K562 (cell line): ENCODE data around the gene WIPF3. TPM values are rescaled to one million over a fixed set of nuclear protein-coding genes. Genes with fewer than 3 reads are reported as not detected.

Experiments
- ATAC-seq: fragments of 200-7000 bp; cut with Tn5 transposase; 3 replicates; pipeline ENCODE4 v1.9.1; 2020; ENCODE audit warnings: moderate library complexity
- BruUV-seq: library from RNA; stranded (reverse); fragments of 400-500 nt; replicated peaks from 2 replicates; lab custom pipeline; 2021; lab: Mats Ljungman, UMichigan
- CTCF ChIA-PET: fragments of 300-600 bp; formaldehyde crosslinking; extraction: SDS; loops from one replicate; lab custom pipeline; 2021; ENCODE audit warnings: low intra/inter-chr PET ratio; lab: Yijun Ruan, JAX
- POLR2A ChIA-PET: fragments of 300-600, 350-650 bp; sonication (Branson Sonifier 250); formaldehyde crosslinking; extraction: SDS; loops from one replicate; lab custom pipeline; 2021; ENCODE audit warnings: antibody characterized with exemption, inconsistent platforms; lab: Yijun Ruan, JAX
- DNase-seq, 4 experiments: peaks; one replicate each; pipeline versions ENCODE4 v3.0.0 to v3.0.0-alpha.2; 2011 to 2018; ENCODE audit warnings: low spot score in 3 of 4, mixed read lengths in 3 of 4; ENCODE audit errors: extremely low read depth in 1 of 4
- FAIRE-seq: peaks from 2 replicates; lab custom pipeline; 2011; peaks lifted over from hg19 to GRCh38; lab: Jason Lieb, UNC
- H2AFZ ChIP-seq: 2 replicates; pipeline ENCODE4 v1.6.0; 2011; ENCODE audit warnings: low read depth, low read length, control low read depth, inconsistent platforms
- H3K27ac ChIP-seq: fragments of 200-600 bp; 3 replicates; pipeline ENCODE4 v1.8.0; 2011; ENCODE audit warnings: low read depth, mild to moderate bottlenecking, control low read depth, inconsistent platforms, low read length, moderate library complexity, mixed read lengths; ENCODE audit errors: extremely low read depth
- H3K27me3 ChIP-seq, 2 experiments: fragments of 300-600 bp in 1 of 2; 2 replicates in 1 of 2; 3 replicates in 1 of 2; pipeline versions ENCODE4 v1.6.0 to v1.8.0; 2011; ENCODE audit warnings: inconsistent platforms in 2 of 2, low read length in 2 of 2, mild to moderate bottlenecking in 1 of 2, mixed read lengths in 1 of 2, moderate library complexity in 1 of 2; ENCODE audit not compliant: control insufficient read depth in 2 of 2, insufficient read depth in 2 of 2
- H3K36me3 ChIP-seq: fragments of 300-600 bp; 3 replicates; pipeline ENCODE4 v1.8.0; 2011; ENCODE audit warnings: mild to moderate bottlenecking, low read length, inconsistent platforms; ENCODE audit not compliant: control insufficient read depth, insufficient read depth
- H3K4me1 ChIP-seq, 2 experiments: fragments of 200-600 bp in 1 of 2; replicated peaks in 1 of 2; 2 replicates in 1 of 2; 3 replicates in 1 of 2; pipeline versions ENCODE4 v1.5.1 to v1.8.0; 2011; ENCODE audit warnings: inconsistent platforms in 2 of 2, low read length in 2 of 2, mild to moderate bottlenecking in 1 of 2, mixed read lengths in 1 of 2, moderate library complexity in 1 of 2; ENCODE audit not compliant: control insufficient read depth in 2 of 2, insufficient read depth in 2 of 2
- H3K4me2 ChIP-seq: 2 replicates; pipeline ENCODE4 v1.6.1; 2011; ENCODE audit warnings: low read length, control low read depth, inconsistent platforms, mixed read lengths; ENCODE audit not compliant: insufficient read depth
- H3K4me3 ChIP-seq: fragments of 200-600 bp; sonication (generic), shearing (Covaris generic); 2 replicates; pipeline ENCODE4 v1.5.1; 2016; ENCODE audit warnings: control low read depth, inconsistent platforms
- H3K79me2 ChIP-seq: fragments of 200-600 bp; 3 replicates; pipeline ENCODE4 v1.8.0; 2011; ENCODE audit warnings: low read length, inconsistent platforms; ENCODE audit not compliant: control insufficient read depth, insufficient read depth
- H3K9ac ChIP-seq, 2 experiments: 2 replicates each; pipeline versions ENCODE4 v1.6.0 to v1.6.1; 2011; ENCODE audit warnings: low read depth in 2 of 2, low read length in 2 of 2, control low read depth in 1 of 2, inconsistent platforms in 1 of 2, mild to moderate bottlenecking in 1 of 2, mixed read lengths in 1 of 2; ENCODE audit not compliant: insufficient read depth in 1 of 2
- H3K9me1 ChIP-seq: one replicate; pipeline ENCODE4 v1.6.0; 2011; ENCODE audit warnings: inconsistent platforms, mild to moderate bottlenecking, low read length, moderate library complexity; ENCODE audit not compliant: control insufficient read depth, insufficient read depth
- H3K9me3 ChIP-seq: replicated peaks from 2 replicates; pipeline ENCODE4 v1.5.1; 2011; ENCODE audit warnings: low read depth, low read length, inconsistent platforms; ENCODE audit not compliant: control insufficient read depth, insufficient read depth
- H4K20me1 ChIP-seq: replicated peaks from 2 replicates; pipeline ENCODE4 v1.6.1; 2011; ENCODE audit warnings: low read length, inconsistent platforms, mixed read lengths; ENCODE audit not compliant: control insufficient read depth, insufficient read depth
- KDM5B ChIP-seq: fragments of 200-600 bp; sonication (generic); IDR thresholded peaks from 2 replicates; pipeline ENCODE4 v1.6.1; 2012; ENCODE audit warnings: low read depth, mild to moderate bottlenecking, moderate library complexity, low read length, control low read depth, inconsistent platforms; ENCODE audit not compliant: insufficient replicate concordance
- RAD21 ChIP-seq, 2 experiments: fragments of 250-450 bp in 1 of 2; fragments of 450-650 bp in 1 of 2; sonication (Bioruptor Pico) in 1 of 2; formaldehyde crosslinking in 1 of 2; IDR thresholded peaks in 1 of 2; conservative IDR thresholded peaks in 1 of 2; 2 replicates each; pipeline versions ENCODE4 v1.4.0 to v1.8.0; 2020 to 2022; ENCODE audit warnings: mild to moderate bottlenecking in 2 of 2, moderate library complexity in 1 of 2
- TBP ChIP-seq: optimal IDR thresholded peaks from 2 replicates; pipeline ENCODE3; 2011; ENCODE audit warnings: low read depth, low read length, improper control_type of control experiment
- TOE1 ChIP-seq, 2 experiments: fragments of 450-650 bp in 1 of 2; sonication (generic) in 1 of 2; formaldehyde crosslinking in 1 of 2; IDR thresholded peaks; 2 replicates each; pipeline versions ENCODE4 v1.7.1 to v1.8.0; 2016 to 2022; ENCODE audit warnings: borderline replicate concordance in 2 of 2, mild to moderate bottlenecking in 2 of 2, antibody characterized with exemption in 1 of 2, inconsistent platforms in 1 of 2, low read depth in 1 of 2, missing genetic modification reagents in 1 of 2, moderate library complexity in 1 of 2
- ZNF766 ChIP-seq: fragments of 200-800 bp; sonication (Bioruptor generic); conservative IDR thresholded peaks from 2 replicates; pipeline ENCODE4 v1.6.1; 2016; ENCODE audit warnings: missing genetic modification characterization, missing compliant biosample characterization
- WGBS: fragments of 100-300 bp; shearing (Covaris generic); methylation state at CpG from one replicate; pipeline ENCODE4 v1.1.6; 2016; ENCODE audit warnings: low coverage, mixed read lengths; ENCODE audit not compliant: insufficient coverage; ENCODE audit errors: missing lambda C conversion rate; 5-methylcytosine and 5-hydroxymethylcytosine counted together
- in situ Hi-C: fragments of 300-500 bp; cut with MboI; formaldehyde crosslinking; loops from 4 replicates; pipeline ENCODE4 v1.15.0; 2018; ENCODE audit warnings: inconsistent platforms, mixed read lengths
- intact Hi-C: fragments of 100-400 bp; cut with micrococcal nuclease; formaldehyde crosslinking; loops from 2 replicates; pipeline ENCODE4 v1.14.2; 2022
- polyA plus RNA-seq, 8 experiments: library from polyadenylated mRNA; depleted of rRNA in 4 of 8; stranded (reverse) in 5 of 8; unstranded in 3 of 8; fragments of >200 nt; fragmentation: Nextera tagmentation in 2 of 8; fragmentation: Illumina TruSeq in 1 of 8; extraction: Ambion mirVana in 2 of 8; extraction: Trizol in 1 of 8; gene quantifications; 2 replicates each; pipeline versions ENCODE4 v1.2.1 to v1.2.3, GENCODE V29; 2011 to 2014; ENCODE audit warnings: inconsistent platforms in 1 of 8, missing spikeins in 1 of 8
- total RNA-seq, 7 experiments: library from RNA; depleted of rRNA in 6 of 7; stranded (reverse); fragments of >200 nt in 6 of 7; fragmentation: Illumina TruSeq in 2 of 7; extraction: Trizol in 2 of 7; gene quantifications; 2 replicates each; pipeline versions ENCODE4 v1.2.1 to v1.2.3, GENCODE V29; 2011 to 2021; ENCODE audit warnings: low replicate concordance in 1 of 7
- TF ChIP-seq, protein P1 (sequence below): fragments of 250-450 bp; sonication (Bioruptor Pico); IDR thresholded peaks from 2 replicates; pipeline ENCODE4 v1.4.0; 2020; ENCODE audit warnings: borderline replicate concordance
- TF ChIP-seq, protein P2 (sequence below): fragments of 200-800 bp; sonication (Bioruptor generic); IDR thresholded peaks from 2 replicates; pipeline ENCODE4 v1.6.1; 2016; ENCODE audit warnings: missing genetic modification characterization, missing compliant biosample characterization

Gene WIPF3
- total and polyA plus RNA-seq, 9 of the 15 experiments (the other 6 are each of a cell fraction or from before 2014, with no cell fraction given): 0.18 to 3.2 (median 1.7) TPM

DNA sequence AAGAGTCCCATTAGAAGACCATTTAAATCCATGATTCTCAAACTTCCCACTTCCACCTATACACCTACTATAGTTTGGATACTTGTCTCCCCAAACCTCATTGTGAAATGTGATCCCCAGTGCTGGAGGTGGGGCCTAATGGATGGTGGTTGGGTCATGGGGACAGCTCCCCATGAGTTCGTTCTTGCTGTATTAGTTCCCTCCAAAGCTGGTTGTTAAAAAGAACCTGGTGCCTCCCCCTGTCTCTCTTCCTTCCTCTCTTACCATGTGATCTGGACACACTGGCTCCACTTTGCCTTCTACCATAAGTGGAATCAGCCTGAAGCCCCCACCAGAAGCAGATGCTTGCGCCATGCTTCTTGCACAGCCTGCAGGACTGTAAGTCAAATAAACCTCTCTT lies 53.9 kb downstream of the WIPF3 start:
- Histone ChIP-seq H3K9me1 (no peaks in the 10 kb centered on the region), H3K27me3 (no peaks in the 10 kb centered on the region), H3K36me3 (no peaks in the 10 kb centered on the region), H3K4me3 (no peak overlapping the region), H2AFZ (no peak overlapping the region), H3K9ac (no peak overlapping the region), H3K4me2 (no peak overlapping the region), H3K4me1 (no peaks in the 10 kb centered on the region; a peak in 1 of 5 replicates), H3K27ac (no peak overlapping the region), H3K9me3 (no peaks in the 10 kb centered on the region), H4K20me1 (no peaks in the 10 kb centered on the region), H3K79me2 (no peaks in the 10 kb centered on the region)
- ATAC-seq: no peak
- FAIRE-seq: no peak
- ChIA-PET POLR2A (interaction anchor here (1.7 kb wide), 1 partner anchor 11 kb away, joined by 7 read pairs; no protein-coding TSS in a partner anchor), CTCF (no interaction called here)
- intact Hi-C loops: no loop called here
- WGBS: 8% methylated on average over 1 of the region's 2 CpGs
- DNase-seq: no peak
- no TSS peak for BruUV-seq
- in situ Hi-C loops: no loop called here
- TF ChIP-seq ZNF766 (CRISPR knock-in tag) (peak; percentile 56; the same call in 1 of the 2 replicates), KDM5B (no peak)

DNA sequence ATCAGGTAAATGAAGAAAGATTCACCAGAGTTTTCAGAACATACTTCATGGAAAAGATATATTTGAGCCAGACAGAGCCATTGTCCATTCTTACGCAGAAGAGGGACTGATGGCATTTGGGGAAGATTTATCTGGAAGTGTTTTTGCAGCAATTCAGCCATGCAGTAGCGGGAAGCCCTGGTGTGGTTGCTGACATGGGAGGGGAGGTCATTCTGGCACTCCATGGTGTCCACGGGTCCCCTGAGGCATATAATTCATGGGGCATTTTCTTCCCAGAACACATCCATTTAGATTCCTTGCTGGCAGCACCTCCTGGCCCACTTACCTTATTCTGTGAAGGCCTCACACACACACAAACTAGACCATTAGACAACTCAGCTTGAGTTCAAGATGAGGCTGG lies 55.6 kb downstream of the WIPF3 start:
- H3K27me3 ChIP-seq: no peaks in the 10 kb centered on the region
- WGBS: 37% methylated on average over 3 of the region's 3 CpGs
- TF ChIP-seq TBP (no peak), TOE1 (IDR thresholded peaks at IDR 0.05; ENCODE audit: borderline replicate concordance) (no peak), TOE1 (CRISPR knock-in tag; IDR thresholded peaks at IDR 0.05; ENCODE audit: borderline replicate concordance, low read depth) (no peak), RAD21 (CRISPR knock-in tag; conservative IDR thresholded peaks at IDR 0.05 in 1 of 2, IDR thresholded peaks at IDR 0.05 in 1 of 2) (no peak)
- TF ChIP-seq, protein P1, sequence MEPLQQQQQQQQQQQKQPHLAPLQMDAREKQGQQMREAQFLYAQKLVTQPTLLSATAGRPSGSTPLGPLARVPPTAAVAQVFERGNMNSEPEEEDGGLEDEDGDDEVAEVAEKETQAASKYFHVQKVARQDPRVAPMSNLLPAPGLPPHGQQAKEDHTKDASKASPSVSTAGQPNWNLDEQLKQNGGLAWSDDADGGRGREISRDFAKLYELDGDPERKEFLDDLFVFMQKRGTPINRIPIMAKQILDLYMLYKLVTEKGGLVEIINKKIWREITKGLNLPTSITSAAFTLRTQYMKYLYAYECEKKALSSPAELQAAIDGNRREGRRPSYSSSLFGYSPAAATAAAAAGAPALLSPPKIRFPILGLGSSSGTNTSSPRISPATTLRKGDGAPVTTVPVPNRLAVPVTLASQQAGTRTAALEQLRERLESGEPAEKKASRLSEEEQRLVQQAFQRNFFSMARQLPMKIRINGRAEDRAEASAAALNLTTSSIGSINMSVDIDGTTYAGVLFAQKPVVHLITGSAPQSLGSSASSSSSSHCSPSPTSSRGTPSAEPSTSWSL (CRISPR knock-in tag): no peak
- TF ChIP-seq, protein P2, sequence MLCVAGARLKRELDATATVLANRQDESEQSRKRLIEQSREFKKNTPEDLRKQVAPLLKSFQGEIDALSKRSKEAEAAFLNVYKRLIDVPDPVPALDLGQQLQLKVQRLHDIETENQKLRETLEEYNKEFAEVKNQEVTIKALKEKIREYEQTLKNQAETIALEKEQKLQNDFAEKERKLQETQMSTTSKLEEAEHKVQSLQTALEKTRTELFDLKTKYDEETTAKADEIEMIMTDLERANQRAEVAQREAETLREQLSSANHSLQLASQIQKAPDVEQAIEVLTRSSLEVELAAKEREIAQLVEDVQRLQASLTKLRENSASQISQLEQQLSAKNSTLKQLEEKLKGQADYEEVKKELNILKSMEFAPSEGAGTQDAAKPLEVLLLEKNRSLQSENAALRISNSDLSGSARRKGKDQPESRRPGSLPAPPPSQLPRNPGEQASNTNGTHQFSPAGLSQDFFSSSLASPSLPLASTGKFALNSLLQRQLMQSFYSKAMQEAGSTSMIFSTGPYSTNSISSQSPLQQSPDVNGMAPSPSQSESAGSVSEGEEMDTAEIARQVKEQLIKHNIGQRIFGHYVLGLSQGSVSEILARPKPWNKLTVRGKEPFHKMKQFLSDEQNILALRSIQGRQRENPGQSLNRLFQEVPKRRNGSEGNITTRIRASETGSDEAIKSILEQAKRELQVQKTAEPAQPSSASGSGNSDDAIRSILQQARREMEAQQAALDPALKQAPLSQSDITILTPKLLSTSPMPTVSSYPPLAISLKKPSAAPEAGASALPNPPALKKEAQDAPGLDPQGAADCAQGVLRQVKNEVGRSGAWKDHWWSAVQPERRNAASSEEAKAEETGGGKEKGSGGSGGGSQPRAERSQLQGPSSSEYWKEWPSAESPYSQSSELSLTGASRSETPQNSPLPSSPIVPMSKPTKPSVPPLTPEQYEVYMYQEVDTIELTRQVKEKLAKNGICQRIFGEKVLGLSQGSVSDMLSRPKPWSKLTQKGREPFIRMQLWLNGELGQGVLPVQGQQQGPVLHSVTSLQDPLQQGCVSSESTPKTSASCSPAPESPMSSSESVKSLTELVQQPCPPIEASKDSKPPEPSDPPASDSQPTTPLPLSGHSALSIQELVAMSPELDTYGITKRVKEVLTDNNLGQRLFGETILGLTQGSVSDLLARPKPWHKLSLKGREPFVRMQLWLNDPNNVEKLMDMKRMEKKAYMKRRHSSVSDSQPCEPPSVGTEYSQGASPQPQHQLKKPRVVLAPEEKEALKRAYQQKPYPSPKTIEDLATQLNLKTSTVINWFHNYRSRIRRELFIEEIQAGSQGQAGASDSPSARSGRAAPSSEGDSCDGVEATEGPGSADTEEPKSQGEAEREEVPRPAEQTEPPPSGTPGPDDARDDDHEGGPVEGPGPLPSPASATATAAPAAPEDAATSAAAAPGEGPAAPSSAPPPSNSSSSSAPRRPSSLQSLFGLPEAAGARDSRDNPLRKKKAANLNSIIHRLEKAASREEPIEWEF (CRISPR knock-in tag): no peak

More for the DNA sequence above, 55.6 kb downstream of the WIPF3 start:
- no peaks in the 10 kb centered on the region; a peak in 1 of 5 replicates for H3K4me1 ChIP-seq
- no peaks in the 10 kb centered on the region for H3K9me3 ChIP-seq
- ChIA-PET POLR2A (interaction anchor here (1.7 kb wide), 1 partner anchor 9 kb away, joined by 7 read pairs; no protein-coding TSS in a partner anchor), CTCF (no interaction called here)
- no peaks in the 10 kb centered on the region for H4K20me1 ChIP-seq
- H3K9me1 ChIP-seq: no peaks in the 10 kb centered on the region
- no peak overlapping the region for H3K9ac ChIP-seq
- ATAC-seq (no peak), FAIRE-seq (no peak), DNase-seq (no peak)
- no peak overlapping the region for H3K27ac ChIP-seq
- no peak overlapping the region for H3K4me2 ChIP-seq
- H2AFZ ChIP-seq: no peak overlapping the region
- intact Hi-C loops (no loop called here), in situ Hi-C loops (no loop called here)
- H3K79me2 ChIP-seq: no peaks in the 10 kb centered on the region
- no TSS peak for BruUV-seq
- H3K4me3 ChIP-seq: no peak overlapping the region
- no peaks in the 10 kb centered on the region for H3K36me3 ChIP-seq
